Peyer's patch (tissue), 4 donors: Measurements from ENCODE around the gene TRPM8. TPM values are rescaled to one million over a fixed set of nuclear protein-coding genes. Genes with fewer than 3 reads are reported as not detected.

Source experiments
- DNase-seq, 3 donors: peaks; one replicate each; pipeline ENCODE4 v3.0.0-alpha.2; 2017 to 2019
- H3K27ac ChIP-seq, 4 donors: fragments of 200-600 bp; sonication (generic); one replicate each; pipeline ENCODE4 v1.5.1; 2016 to 2019
- H3K27me3 ChIP-seq, 2 donors: fragments of 200-600 bp; sonication (generic); one replicate each; pipeline ENCODE4 v1.5.1; 2019
- H3K36me3 ChIP-seq, 3 donors: fragments of 200-600 bp; sonication (generic); one replicate each; pipeline ENCODE4 v1.5.1; 2016 to 2019
- H3K4me1 ChIP-seq, 4 donors: fragments of 200-600 bp; sonication (generic); one replicate each; pipeline ENCODE4 v1.5.1; 2016 to 2019
- H3K4me3 ChIP-seq, 4 donors: fragments of 200-600 bp; sonication (generic); 1 replicate in 3 of 4; 2 replicates in 1 of 4; pipeline ENCODE4 v1.5.1; 2016 to 2019; ENCODE audit warnings: mild to moderate bottlenecking in 1 of 4
- H3K9me3 ChIP-seq, 4 donors: fragments of 200-600 bp; sonication (generic); one replicate each; pipeline ENCODE4 v1.5.1; 2016 to 2019; ENCODE audit warnings: mild to moderate bottlenecking in 1 of 4
- CTCF ChIP-seq, 6 experiments: fragments of 450-650 bp in 4 of 6; fragments of 200-600 bp in 2 of 6; sonication (generic) in 1 of 6; IDR thresholded peaks; one replicate each; pipeline ENCODE4 v1.5.1; 2017 to 2019; ENCODE audit warnings: antibody characterized with exemption in 6 of 6, mild to moderate bottlenecking in 3 of 6, moderate library complexity in 1 of 6
- POLR2A ChIP-seq, 2 donors: fragments of 450-650 bp; IDR thresholded peaks; one replicate each; pipeline ENCODE4 v1.5.1; 2017; ENCODE audit warnings: antibody characterized with exemption in 2 of 2, mild to moderate bottlenecking in 2 of 2, moderate library complexity in 2 of 2
- total RNA-seq, 4 donors: library from RNA; depleted of rRNA; stranded (reverse); fragments of >200 nt; gene quantifications; one replicate each; pipeline ENCODE4 v1.1.0, GENCODE V29; 2016

The TRPM8 gene
- total RNA-seq, 4 donors from 2014 or later: not detected

DNA sequence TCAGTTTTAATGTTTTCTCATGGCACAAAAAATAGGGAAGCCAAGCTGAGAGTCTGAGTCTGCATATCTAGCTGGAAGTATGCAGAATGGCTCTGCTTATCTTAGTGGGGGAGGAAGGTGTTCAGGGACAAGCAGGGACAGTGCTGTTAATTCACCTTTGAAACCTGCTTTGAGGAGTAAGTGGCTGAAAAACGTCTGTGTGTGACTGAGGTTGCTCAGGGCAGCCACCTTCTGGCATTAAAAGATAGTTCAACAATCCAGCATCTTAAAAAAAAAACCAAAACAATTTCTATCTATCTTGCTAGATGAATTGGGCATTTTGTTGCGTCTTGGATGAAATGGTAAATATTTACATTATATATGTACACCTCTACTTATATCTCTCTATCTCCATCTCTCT, 2.0 kb upstream of the TRPM8 start:
- H3K4me3 ChIP-seq: no peak overlapping the region
- no peaks in the 10 kb centered on the region for H3K36me3 ChIP-seq
- DNase-seq: no peak
- no peaks in the 10 kb centered on the region for H3K9me3 ChIP-seq
- TF ChIP-seq POLR2A (IDR thresholded peaks at IDR 0.05) (no peak), CTCF (IDR thresholded peaks at IDR 0.05) (peak in 3 of 6 experiments; percentile 30 to 36 (median 34))
- H3K27ac ChIP-seq: no peak overlapping the region
- no peaks in the 10 kb centered on the region for H3K4me1 ChIP-seq
- H3K27me3 ChIP-seq: no peaks in the 10 kb centered on the region

GRCh38 chr2:233919319-233919718, 2.1 kb downstream of the TRPM8 start:
- Histone ChIP-seq H3K27me3 (no peaks in the 10 kb centered on the region), H3K27ac (no peak overlapping the region), H3K9me3 (no peaks in the 10 kb centered on the region), H3K36me3 (no peaks in the 10 kb centered on the region), H3K4me3 (no peak overlapping the region), H3K4me1 (no peaks in the 10 kb centered on the region)
- TF ChIP-seq POLR2A (IDR thresholded peaks at IDR 0.05) (no peak), CTCF (IDR thresholded peaks at IDR 0.05) (no peak)
- DNase-seq: no peak

GRCh38 chr2:233919938-233920337, 2.8 kb downstream of the TRPM8 start:
- no peak for DNase-seq
- Histone ChIP-seq H3K4me1 (no peaks in the 10 kb centered on the region), H3K36me3 (no peaks in the 10 kb centered on the region), H3K9me3 (no peaks in the 10 kb centered on the region), H3K27me3 (no peaks in the 10 kb centered on the region), H3K27ac (no peak overlapping the region), H3K4me3 (no peak overlapping the region)
- TF ChIP-seq CTCF (IDR thresholded peaks at IDR 0.05) (no peak), POLR2A (IDR thresholded peaks at IDR 0.05) (no peak)

GRCh38 chr2:233922471-233922870, 5.3 kb downstream of the TRPM8 start:
- no peak for DNase-seq
- H3K4me1 ChIP-seq: no peaks in the 10 kb centered on the region

GRCh38 chr2:233925402-233925801, 8.2 kb downstream of the TRPM8 start:
- H3K36me3 ChIP-seq: no peaks in the 10 kb centered on the region
- DNase-seq: no peak
- TF ChIP-seq POLR2A (IDR thresholded peaks at IDR 0.05) (no peak), CTCF (IDR thresholded peaks at IDR 0.05) (no peak)
- H3K9me3 ChIP-seq: no peaks in the 10 kb centered on the region
- H3K27me3 ChIP-seq: no peaks in the 10 kb centered on the region
- no peak overlapping the region for H3K27ac ChIP-seq
- H3K4me3 ChIP-seq: no peak overlapping the region
- H3K4me1 ChIP-seq: no peaks in the 10 kb centered on the region

More at GRCh38 chr2:233922471-233922870, 5.3 kb downstream of the TRPM8 start:
- H3K4me3 ChIP-seq: no peak overlapping the region
- TF ChIP-seq CTCF (IDR thresholded peaks at IDR 0.05) (no peak), POLR2A (IDR thresholded peaks at IDR 0.05) (no peak)
- no peaks in the 10 kb centered on the region for H3K36me3 ChIP-seq
- H3K27me3 ChIP-seq: no peaks in the 10 kb centered on the region
- no peak overlapping the region for H3K27ac ChIP-seq
- no peaks in the 10 kb centered on the region for H3K9me3 ChIP-seq

GRCh38 chr2:233926806-233927205, 9.6 kb downstream of the TRPM8 start:
- H3K9me3 ChIP-seq: no peaks in the 10 kb centered on the region
- no peak overlapping the region for H3K27ac ChIP-seq
- no peaks in the 10 kb centered on the region for H3K27me3 ChIP-seq
- no peaks in the 10 kb centered on the region for H3K36me3 ChIP-seq
- no peak for TF ChIP-seq CTCF (IDR thresholded peaks at IDR 0.05)
- no peak for TF ChIP-seq POLR2A (IDR thresholded peaks at IDR 0.05)
- no peaks in the 10 kb centered on the region for H3K4me1 ChIP-seq
- DNase-seq: no peak
- H3K4me3 ChIP-seq: no peak overlapping the region
